Measurements from ENCODE around the gene SLC35A5. TPM values are rescaled to one million over a fixed set of nuclear protein-coding genes. Genes with fewer than 3 reads are reported as not detected.
"Not testable (repeated sequence)": the region's sequence is repeated elsewhere in the genome, so short reads cannot be mapped to it uniquely, and the experiment has no call there.

Gene SLC35A5
- total RNA-seq (10 to 100 TPM; 16.5 to 21.8 (median 18.2) TPM), polyA plus RNA-seq (10.8 TPM)
- long read RNA-seq, donor 1, full-length matches to known transcripts: 34 of 36 reads
- long read RNA-seq, donor 1, partial matches to known transcripts: 1 of 36 reads
- long read RNA-seq, donor 1, other reads (novel, unspliced or antisense): 1 of 36 reads
- long read RNA-seq, donor 2, full-length matches to known transcripts: 7 of 9 reads
- long read RNA-seq, donor 2, partial matches to known transcripts: 0 of 9 reads
- long read RNA-seq, donor 2, other reads (novel, unspliced or antisense): 2 of 9 reads
- long read RNA-seq, donor 3, full-length matches to known transcripts: 80 of 91 reads
- long read RNA-seq, donor 3, partial matches to known transcripts: 4 of 91 reads
- long read RNA-seq, donor 3, other reads (novel, unspliced or antisense): 7 of 91 reads
- long read RNA-seq, donor 4, full-length matches to known transcripts: 15 of 18 reads
- long read RNA-seq, donor 4, partial matches to known transcripts: 0 of 18 reads
- long read RNA-seq, donor 4, other reads (novel, unspliced or antisense): 3 of 18 reads

- under 1% methylated on average over 58 of the region's 58 CpGs for WGBS
- intact Hi-C loops (cut with DNase I): no loop called here
- DNase-seq: peak; percentile 99 to 100 (median 99)
Measured at GRCh38 chr3:112561734-112562529, at the start of gene SLC35A5, which contains the start of gene ATG3. SLC35A5 (plus strand) TSS chr3:112562045; CDS start chr3:112563404, 1,359 bp downstream. ATG3 (minus strand) TSS chr3:112561962; CDS start chr3:112561528, 434 bp downstream.

GRCh38 chr3:112512320-112512719 lies 49.5 kb upstream of the SLC35A5 start:
- intact Hi-C loops (cut with DNase I): loop anchor here in 1 of 4 donors (10.0 kb wide), 1 partner anchor 178 kb away; the partner anchor contains the start of gene CD200
- no peak overlapping the region for H3K4me3 ChIP-seq (ENCODE audit: low read length)
- H3K4me1 ChIP-seq (ENCODE audit: control insufficient read depth, insufficient read depth, low read length): no peaks in the 10 kb centered on the region
- no peak for DNase-seq
- H3K27ac ChIP-seq (ENCODE audit: low read length): no peak overlapping the region
- H3K9me3 ChIP-seq (ENCODE audit: control insufficient read depth, low read length): no peaks in the 10 kb centered on the region
- H3K27me3 ChIP-seq (ENCODE audit: control insufficient read depth, insufficient read depth): no peaks in the 10 kb centered on the region
- no peak for ATAC-seq

More at GRCh38 chr3:112561734-112562529, at the start of gene SLC35A5, which contains the start of gene ATG3:
- Histone ChIP-seq H3K4me1 (ENCODE audit: control insufficient read depth, insufficient read depth, low read length) (no peaks in the 10 kb centered on the region), H3K27ac (ENCODE audit: low read length) (peak within 1 kb of the TSS; percentile 96), H3K9me3 (ENCODE audit: control insufficient read depth, low read length) (no peaks in the 10 kb centered on the region), H3K4me3 (ENCODE audit: low read length) (peak within 1 kb of the TSS; percentile 83), H3K27me3 (ENCODE audit: control insufficient read depth, insufficient read depth) (no peaks in the 10 kb centered on the region)
- peak; percentile 98 for ATAC-seq

DNA sequence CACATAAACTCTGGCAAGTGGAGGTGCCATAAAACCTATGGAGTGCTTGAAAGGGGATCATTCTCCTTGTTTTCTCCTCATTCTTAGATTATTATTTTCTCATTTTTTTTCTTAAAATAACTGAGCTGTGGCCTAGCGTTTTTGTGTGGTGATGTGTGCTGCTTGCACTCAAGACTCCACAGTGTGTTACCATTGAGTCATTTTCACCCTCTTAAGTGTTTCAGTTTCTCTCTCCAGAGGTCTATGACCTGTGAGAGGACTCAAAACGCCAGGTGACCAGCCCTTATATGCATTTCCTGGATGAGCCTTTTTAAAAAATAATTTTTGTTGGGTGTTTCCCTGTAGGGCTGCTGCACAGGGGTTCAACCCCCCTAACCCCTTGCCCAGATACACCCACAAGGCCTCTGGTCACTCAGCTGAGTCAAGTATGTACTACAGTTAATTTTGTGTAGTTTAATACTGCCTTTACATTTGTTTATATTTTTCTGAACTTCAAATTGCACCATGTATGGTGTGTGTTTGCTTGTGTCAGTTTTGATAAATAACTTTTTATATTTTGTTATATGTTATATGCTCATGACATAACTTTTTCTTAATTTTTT lies 47.2 kb upstream of the SLC35A5 start:
- Histone ChIP-seq H3K9me3 (ENCODE audit: control insufficient read depth, low read length) (no peaks in the 10 kb centered on the region), H3K27me3 (ENCODE audit: control insufficient read depth, insufficient read depth) (no peaks in the 10 kb centered on the region), H3K4me1 (ENCODE audit: control insufficient read depth, insufficient read depth, low read length) (no peaks in the 10 kb centered on the region), H3K4me3 (ENCODE audit: low read length) (no peak overlapping the region), H3K27ac (ENCODE audit: low read length) (no peak overlapping the region)
- intact Hi-C loops (cut with DNase I): loop anchor here in 3 of 4 donors (5.0 to 10.0 kb wide), 3 partner anchors 180 to 402 kb away; partner anchors contain the start of gene CD200 (in 1 of the 3)
- ATAC-seq (no peak), DNase-seq (no peak)
- 68% methylated on average over 2 of the region's 2 CpGs for WGBS

GRCh38 chr3:112518970-112519369 lies 42.9 kb upstream of the SLC35A5 start:
- H3K27ac ChIP-seq (ENCODE audit: low read length); DNase-seq; H3K9me3 ChIP-seq (ENCODE audit: control insufficient read depth, low read length); H3K27me3 ChIP-seq (ENCODE audit: control insufficient read depth, insufficient read depth); H3K4me3 ChIP-seq (ENCODE audit: low read length); ATAC-seq; H3K4me1 ChIP-seq (ENCODE audit: control insufficient read depth, insufficient read depth, low read length): not testable (repeated sequence)
- WGBS: 51% methylated on average over 3 of the region's 3 CpGs
- intact Hi-C loops (cut with DNase I): loop anchor here (2.0 to 10.0 kb wide), 4 partner anchors 184 to 407 kb away; partner anchors contain the start of gene CD200 (in 1 of the 4)

DNA sequence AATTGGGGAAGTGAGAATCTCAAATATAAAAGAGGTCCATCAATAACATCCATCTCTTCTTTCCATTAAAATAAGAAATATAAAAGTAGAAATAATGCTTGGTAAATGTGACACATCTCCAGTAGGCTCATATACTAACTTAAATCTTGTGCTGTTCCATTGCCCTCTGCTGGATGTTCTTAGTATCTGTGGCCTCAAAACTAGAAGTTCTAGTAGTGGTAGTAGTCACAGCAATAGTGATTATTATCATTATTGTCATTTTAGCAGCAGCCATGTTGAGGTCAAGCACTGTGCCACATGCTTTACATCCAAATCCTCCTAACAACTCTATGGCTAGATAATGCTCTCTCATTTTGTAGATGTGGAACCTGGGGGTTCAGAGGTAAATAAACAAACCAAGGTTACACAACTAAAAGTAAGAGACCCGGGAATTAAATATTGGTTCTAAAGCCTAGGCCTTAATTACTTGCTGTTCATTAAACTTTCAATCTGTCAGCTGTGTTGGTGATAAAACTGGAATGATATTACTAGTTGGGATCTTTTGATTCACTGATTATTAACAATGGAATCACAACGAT lies 42.3 kb upstream of the SLC35A5 start:
- DNase-seq: no peak
- ATAC-seq: peak; percentile 60 to 72
- intact Hi-C loops (cut with DNase I): loop anchor here (2.0 to 10.0 kb wide), 6 partner anchors 185 to 407 kb away; partner anchors contain the start of genes SLC9C1 (in 2 of the 4) and CD200 (in 1 of the 4)
- H3K9me3 ChIP-seq (ENCODE audit: control insufficient read depth, low read length): no peaks in the 10 kb centered on the region
- no peak overlapping the region for H3K27ac ChIP-seq (ENCODE audit: low read length)
- no peaks in the 10 kb centered on the region for H3K4me1 ChIP-seq (ENCODE audit: control insufficient read depth, insufficient read depth, low read length)
- H3K4me3 ChIP-seq (ENCODE audit: low read length): no peak overlapping the region
- WGBS: 89% methylated on average over 2 of the region's 2 CpGs
- H3K27me3 ChIP-seq (ENCODE audit: control insufficient read depth, insufficient read depth): no peaks in the 10 kb centered on the region

- not testable (repeated sequence) for H3K27me3 ChIP-seq (ENCODE audit: control insufficient read depth, insufficient read depth); H3K9me3 ChIP-seq (ENCODE audit: control insufficient read depth, low read length); ATAC-seq; DNase-seq; H3K4me1 ChIP-seq (ENCODE audit: control insufficient read depth, insufficient read depth, low read length); H3K4me3 ChIP-seq (ENCODE audit: low read length); H3K27ac ChIP-seq (ENCODE audit: low read length)
- intact Hi-C loops (cut with DNase I): loop anchor here in 3 of 4 donors (5.0 to 10.0 kb wide), 3 partner anchors 199 to 412 kb away; partner anchors contain the start of gene SLC9C1 (in 2 of the 3)
- 94% methylated on average over 6 of the region's 6 CpGs for WGBS
Measured at GRCh38 chr3:112524127-112524526, 37.7 kb upstream of the SLC35A5 start.

DNA sequence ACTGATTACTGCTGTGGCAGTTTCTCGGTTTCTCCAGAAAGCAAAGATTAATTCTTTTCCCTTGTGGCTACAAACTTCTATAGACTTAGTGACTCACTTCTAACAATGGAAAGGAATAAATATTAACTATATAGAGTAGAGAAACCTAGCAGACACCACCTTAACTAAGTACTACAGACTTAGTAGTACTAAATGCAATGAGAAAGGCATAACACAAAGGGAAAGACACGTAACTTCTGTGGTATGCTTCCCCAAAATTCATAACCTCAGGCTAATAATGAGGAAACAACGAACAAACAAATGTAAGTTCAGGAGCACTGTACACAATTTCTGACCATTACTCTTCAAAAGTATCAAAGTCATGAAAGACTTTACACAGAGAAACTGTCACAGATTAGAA lies 31.3 kb upstream of the SLC35A5 start:
- H3K27ac ChIP-seq (ENCODE audit: low read length): no peak overlapping the region
- intact Hi-C loops (cut with DNase I): no loop called here
- ATAC-seq (no peak), DNase-seq (no peak)
- no peaks in the 10 kb centered on the region for H3K4me1 ChIP-seq (ENCODE audit: control insufficient read depth, insufficient read depth, low read length)
- no peaks in the 10 kb centered on the region for H3K9me3 ChIP-seq (ENCODE audit: control insufficient read depth, low read length)
- H3K27me3 ChIP-seq (ENCODE audit: control insufficient read depth, insufficient read depth): no peaks in the 10 kb centered on the region
- 90% methylated on average over 3 of the region's 3 CpGs for WGBS
- H3K4me3 ChIP-seq (ENCODE audit: low read length): no peak overlapping the region

GRCh38 chr3:112531358-112531781 lies 30.5 kb upstream of the SLC35A5 start:
- WGBS: 7% methylated on average over 1 of the region's 1 CpG
- intact Hi-C loops (cut with DNase I): no loop called here

DNA sequence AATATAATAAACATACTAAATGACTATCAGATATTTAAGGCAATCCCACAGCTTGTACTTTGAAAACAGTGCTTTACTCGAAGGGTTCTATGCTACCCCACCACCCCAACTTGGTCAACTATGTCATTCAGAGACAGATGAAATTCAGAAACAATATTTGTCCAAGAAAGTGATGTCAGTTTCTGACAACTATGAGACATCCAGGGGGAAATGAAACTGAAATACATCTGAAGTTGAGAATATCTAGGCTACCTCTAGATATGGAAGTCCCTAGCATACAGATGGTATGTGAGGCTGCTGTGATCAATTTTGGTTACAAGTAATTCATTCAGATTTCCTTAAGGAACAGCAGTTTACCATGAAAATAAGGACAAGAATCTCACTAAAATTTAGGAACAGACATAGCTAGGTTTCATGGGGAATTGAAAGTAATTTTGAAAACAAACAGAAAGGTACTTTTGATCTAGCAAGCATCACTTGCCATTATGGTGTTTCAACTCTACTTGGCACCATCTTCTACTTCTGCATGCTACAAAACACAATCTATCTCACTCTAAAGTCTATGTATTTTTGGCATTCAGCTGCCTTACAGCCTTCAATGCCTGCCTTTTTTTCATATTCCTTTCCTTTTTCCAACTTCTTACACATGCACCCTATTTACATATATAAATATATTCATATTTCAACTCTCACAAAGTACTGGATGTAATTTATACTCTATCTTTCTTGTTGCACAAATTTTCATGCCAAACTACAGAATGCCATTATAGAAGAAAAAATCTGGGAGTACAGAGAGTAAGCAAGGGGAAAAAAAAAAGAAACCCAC lies 21.8 kb upstream of the SLC35A5 start:
- 96% methylated on average over 1 of the region's 1 CpG for WGBS
- ATAC-seq: no peak
- Histone ChIP-seq H3K4me1 (ENCODE audit: control insufficient read depth, insufficient read depth, low read length) (no peaks in the 10 kb centered on the region), H3K27ac (ENCODE audit: low read length) (no peak overlapping the region), H3K27me3 (ENCODE audit: control insufficient read depth, insufficient read depth) (no peaks in the 10 kb centered on the region), H3K9me3 (ENCODE audit: control insufficient read depth, low read length) (no peaks in the 10 kb centered on the region), H3K4me3 (ENCODE audit: low read length) (no peak overlapping the region)
- intact Hi-C loops (cut with DNase I): no loop called here
- DNase-seq: no peak

More at GRCh38 chr3:112531358-112531781, 30.5 kb upstream of the SLC35A5 start:
- no peak for DNase-seq
- no peaks in the 10 kb centered on the region for H3K4me1 ChIP-seq (ENCODE audit: control insufficient read depth, insufficient read depth, low read length)
- no peak overlapping the region for H3K4me3 ChIP-seq (ENCODE audit: low read length)
- no peaks in the 10 kb centered on the region for H3K27me3 ChIP-seq (ENCODE audit: control insufficient read depth, insufficient read depth)
- no peak overlapping the region for H3K27ac ChIP-seq (ENCODE audit: low read length)
- ATAC-seq: no peak
- H3K9me3 ChIP-seq (ENCODE audit: control insufficient read depth, low read length): no peaks in the 10 kb centered on the region

Data from right cardiac atrium (tissue), 5 donors.